ENCODE data around the gene OFD1. TPM values are rescaled to one million over a fixed set of nuclear protein-coding genes. Genes with fewer than 3 reads are reported as not detected.

OFD1 gene
- total RNA-seq, 3 donors from 2014 or later (not counting 1 experiment from before 2014, with no cell fraction given): 62.8 to 77.6 (median 74.9) TPM

DNA sequence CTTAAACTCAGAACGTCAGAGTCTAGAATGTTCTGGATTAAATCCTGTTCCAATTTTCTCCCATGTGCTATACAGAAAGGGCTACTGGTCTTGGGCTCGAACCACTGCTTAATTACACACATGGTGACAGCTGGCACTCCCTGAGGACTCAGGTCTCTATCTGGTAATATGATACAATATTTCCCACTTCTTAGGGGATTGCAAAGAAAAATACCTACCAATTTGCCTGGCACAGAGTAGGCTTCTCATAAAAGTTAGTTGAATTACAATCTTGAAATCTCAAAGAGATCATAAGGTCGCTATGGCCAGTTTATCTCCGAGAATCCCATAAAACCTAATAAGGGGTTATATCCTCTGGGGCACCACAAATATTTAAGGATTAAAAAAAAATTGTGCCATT is 73.7 kb downstream of the OFD1 start:
- Histone ChIP-seq H3K4me1 (ENCODE audit: control insufficient read depth, insufficient read depth, low read length) (no peaks in the 10 kb centered on the region), H3K4me3 (ENCODE audit: low read length) (no peak overlapping the region), H3K9me3 (ENCODE audit: control insufficient read depth, insufficient read depth, low read length) (no peaks in the 10 kb centered on the region), H3K27ac (ENCODE audit: low read length) (no peak overlapping the region), H3K36me3 (ENCODE audit: control insufficient read depth, insufficient read depth, low read length) (no peaks in the 10 kb centered on the region), H3K27me3 (ENCODE audit: control insufficient read depth, insufficient read depth, low read length) (no peaks in the 10 kb centered on the region)
- TF ChIP-seq, protein P1, sequence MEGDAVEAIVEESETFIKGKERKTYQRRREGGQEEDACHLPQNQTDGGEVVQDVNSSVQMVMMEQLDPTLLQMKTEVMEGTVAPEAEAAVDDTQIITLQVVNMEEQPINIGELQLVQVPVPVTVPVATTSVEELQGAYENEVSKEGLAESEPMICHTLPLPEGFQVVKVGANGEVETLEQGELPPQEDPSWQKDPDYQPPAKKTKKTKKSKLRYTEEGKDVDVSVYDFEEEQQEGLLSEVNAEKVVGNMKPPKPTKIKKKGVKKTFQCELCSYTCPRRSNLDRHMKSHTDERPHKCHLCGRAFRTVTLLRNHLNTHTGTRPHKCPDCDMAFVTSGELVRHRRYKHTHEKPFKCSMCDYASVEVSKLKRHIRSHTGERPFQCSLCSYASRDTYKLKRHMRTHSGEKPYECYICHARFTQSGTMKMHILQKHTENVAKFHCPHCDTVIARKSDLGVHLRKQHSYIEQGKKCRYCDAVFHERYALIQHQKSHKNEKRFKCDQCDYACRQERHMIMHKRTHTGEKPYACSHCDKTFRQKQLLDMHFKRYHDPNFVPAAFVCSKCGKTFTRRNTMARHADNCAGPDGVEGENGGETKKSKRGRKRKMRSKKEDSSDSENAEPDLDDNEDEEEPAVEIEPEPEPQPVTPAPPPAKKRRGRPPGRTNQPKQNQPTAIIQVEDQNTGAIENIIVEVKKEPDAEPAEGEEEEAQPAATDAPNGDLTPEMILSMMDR (IDR thresholded peaks at IDR 0.05): no peak
- Mint-ChIP-seq H3K9me3 (no peaks in the 10 kb centered on the region), H3K4me1 (no peaks in the 10 kb centered on the region), H3K4me3 (no peak overlapping the region), H3K36me3 (no peaks in the 10 kb centered on the region), H3K27ac (no peak overlapping the region), H3K27me3 (ENCODE audit: low read depth in 2 of 2) (peaks cover 0 to 10% of the 10 kb centered on the region in 2 donors)
- DNase-seq (no peak), ATAC-seq (no peak)
- intact Hi-C loops (cut with micrococcal nuclease): no loop called here
- WGBS (ENCODE audit: insufficient coverage): 86% methylated on average over 1 of the region's 4 CpGs

DNA sequence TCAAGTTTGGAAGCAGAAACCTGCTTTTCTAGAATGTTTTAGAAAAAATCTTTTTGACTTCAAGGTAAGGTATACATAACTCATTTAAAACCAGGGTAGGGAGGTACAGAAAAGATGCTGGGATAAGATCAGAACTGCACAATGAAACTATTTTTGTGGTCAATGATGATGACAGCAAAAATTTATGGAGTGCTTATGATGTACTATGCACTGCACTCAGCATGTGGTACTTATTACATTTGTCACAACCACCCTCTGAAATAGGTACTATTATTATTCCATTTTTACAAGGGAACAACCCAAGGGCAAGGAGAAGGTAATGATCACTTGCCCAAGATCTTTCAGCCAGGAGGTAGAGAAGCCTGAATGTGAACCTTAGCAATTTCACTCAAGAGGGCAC is 74.3 kb downstream of the OFD1 start:
- Histone ChIP-seq H3K9me3 (ENCODE audit: control insufficient read depth, insufficient read depth, low read length) (no peaks in the 10 kb centered on the region), H3K36me3 (ENCODE audit: control insufficient read depth, insufficient read depth, low read length) (no peaks in the 10 kb centered on the region), H3K27ac (ENCODE audit: low read length) (no peak overlapping the region), H3K27me3 (ENCODE audit: control insufficient read depth, insufficient read depth, low read length) (no peaks in the 10 kb centered on the region), H3K4me1 (ENCODE audit: control insufficient read depth, insufficient read depth, low read length) (no peaks in the 10 kb centered on the region), H3K4me3 (ENCODE audit: low read length) (no peak overlapping the region)
- H3K4me1 Mint-ChIP-seq: no peaks in the 10 kb centered on the region
- H3K27ac Mint-ChIP-seq: no peak overlapping the region
- ATAC-seq: no peak
- intact Hi-C loops (cut with micrococcal nuclease): no loop called here
- peaks cover 0 to 16% of the 10 kb centered on the region in 2 donors for H3K27me3 Mint-ChIP-seq (ENCODE audit: low read depth in 2 of 2)
- H3K4me3 Mint-ChIP-seq: no peak overlapping the region
- TF ChIP-seq, protein P1 (IDR thresholded peaks at IDR 0.05): no peak
- no peaks in the 10 kb centered on the region for H3K9me3 Mint-ChIP-seq
- DNase-seq: no peak
- H3K36me3 Mint-ChIP-seq: no peaks in the 10 kb centered on the region

DNA sequence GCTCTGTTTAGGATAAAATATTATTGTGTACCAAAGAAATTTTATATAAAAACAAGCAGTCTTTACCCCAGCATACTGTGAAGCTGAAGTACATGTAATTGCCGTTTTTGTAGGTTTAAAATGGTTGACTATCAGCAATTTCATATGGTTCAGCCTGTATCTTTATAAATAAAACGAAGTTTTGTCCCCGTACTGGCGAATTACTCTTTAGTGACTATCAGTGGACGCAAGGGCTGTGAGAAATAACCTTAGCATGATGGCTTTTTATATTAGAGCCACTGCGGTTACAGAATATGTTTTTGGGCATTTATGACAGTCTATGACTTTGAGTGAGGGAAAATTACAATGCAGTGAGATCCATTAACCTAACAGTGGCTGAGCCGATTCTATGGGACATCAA is 81.1 kb downstream of the OFD1 start:
- ATAC-seq (no peak), DNase-seq (no peak)
- H3K27me3 Mint-ChIP-seq (ENCODE audit: low read depth in 2 of 2): peaks cover 16 to 59% of the 10 kb centered on the region in 2 donors
- no peaks in the 10 kb centered on the region for H3K36me3 ChIP-seq (ENCODE audit: control insufficient read depth, insufficient read depth, low read length)
- intact Hi-C loops (cut with micrococcal nuclease): no loop called here
- no peaks in the 10 kb centered on the region for H3K4me1 ChIP-seq (ENCODE audit: control insufficient read depth, insufficient read depth, low read length)
- no peak overlapping the region for H3K4me3 ChIP-seq (ENCODE audit: low read length)
- no peaks in the 10 kb centered on the region for H3K27me3 ChIP-seq (ENCODE audit: control insufficient read depth, insufficient read depth, low read length)
- no peaks in the 10 kb centered on the region for H3K9me3 Mint-ChIP-seq
- no peak overlapping the region for H3K4me3 Mint-ChIP-seq
- H3K36me3 Mint-ChIP-seq: no peaks in the 10 kb centered on the region
- H3K4me1 Mint-ChIP-seq: no peaks in the 10 kb centered on the region
- no peaks in the 10 kb centered on the region for H3K9me3 ChIP-seq (ENCODE audit: control insufficient read depth, insufficient read depth, low read length)
- WGBS (ENCODE audit: insufficient coverage): 75% methylated on average over 6 of the region's 7 CpGs
- no peak overlapping the region for H3K27ac ChIP-seq (ENCODE audit: low read length)
- H3K27ac Mint-ChIP-seq: no peak overlapping the region
- TF ChIP-seq, protein P1 (IDR thresholded peaks at IDR 0.05): no peak

DNA sequence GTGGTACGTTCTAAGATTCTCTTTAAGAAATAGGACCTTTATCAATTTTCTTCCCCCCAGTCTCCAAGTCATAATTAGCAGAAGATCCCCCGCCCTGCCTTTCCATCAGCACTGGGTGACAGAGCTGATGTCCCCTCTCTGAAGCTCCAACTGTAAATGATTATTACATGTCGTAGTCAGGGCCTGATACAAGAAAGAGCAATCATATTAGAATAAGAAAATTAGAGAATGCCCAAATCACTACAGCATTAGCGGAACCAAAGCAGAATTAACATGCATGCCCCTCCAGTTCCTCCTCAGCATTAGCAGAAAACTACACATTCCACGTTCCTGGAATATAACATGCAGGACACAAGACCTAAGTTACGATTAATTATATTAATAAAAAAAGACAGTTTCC is 81.6 kb downstream of the OFD1 start:
- Histone ChIP-seq H3K4me3 (ENCODE audit: low read length) (no peak overlapping the region), H3K36me3 (ENCODE audit: control insufficient read depth, insufficient read depth, low read length) (no peaks in the 10 kb centered on the region), H3K27me3 (ENCODE audit: control insufficient read depth, insufficient read depth, low read length) (no peaks in the 10 kb centered on the region), H3K9me3 (ENCODE audit: control insufficient read depth, insufficient read depth, low read length) (no peaks in the 10 kb centered on the region), H3K27ac (ENCODE audit: low read length) (no peak overlapping the region), H3K4me1 (ENCODE audit: control insufficient read depth, insufficient read depth, low read length) (no peaks in the 10 kb centered on the region)
- Mint-ChIP-seq H3K4me3 (no peak overlapping the region), H3K27ac (no peak overlapping the region), H3K27me3 (ENCODE audit: low read depth in 2 of 2) (peaks cover 16 to 59% of the 10 kb centered on the region in 2 donors), H3K4me1 (no peaks in the 10 kb centered on the region), H3K9me3 (no peaks in the 10 kb centered on the region), H3K36me3 (no peaks in the 10 kb centered on the region)
- 100% methylated on average over 1 of the region's 6 CpGs for WGBS (ENCODE audit: insufficient coverage)
- ATAC-seq (no peak), DNase-seq (no peak)
- TF ChIP-seq, protein P1 (IDR thresholded peaks at IDR 0.05): no peak
- intact Hi-C loops (cut with micrococcal nuclease): no loop called here

All from natural killer cell (primary cell).